ENCODE data around the gene CLN6.
"Not testable (repeated sequence)": the region's sequence is repeated elsewhere in the genome, so short reads cannot be mapped to it uniquely, and the experiment has no call there.

The CLN6 gene

DNA sequence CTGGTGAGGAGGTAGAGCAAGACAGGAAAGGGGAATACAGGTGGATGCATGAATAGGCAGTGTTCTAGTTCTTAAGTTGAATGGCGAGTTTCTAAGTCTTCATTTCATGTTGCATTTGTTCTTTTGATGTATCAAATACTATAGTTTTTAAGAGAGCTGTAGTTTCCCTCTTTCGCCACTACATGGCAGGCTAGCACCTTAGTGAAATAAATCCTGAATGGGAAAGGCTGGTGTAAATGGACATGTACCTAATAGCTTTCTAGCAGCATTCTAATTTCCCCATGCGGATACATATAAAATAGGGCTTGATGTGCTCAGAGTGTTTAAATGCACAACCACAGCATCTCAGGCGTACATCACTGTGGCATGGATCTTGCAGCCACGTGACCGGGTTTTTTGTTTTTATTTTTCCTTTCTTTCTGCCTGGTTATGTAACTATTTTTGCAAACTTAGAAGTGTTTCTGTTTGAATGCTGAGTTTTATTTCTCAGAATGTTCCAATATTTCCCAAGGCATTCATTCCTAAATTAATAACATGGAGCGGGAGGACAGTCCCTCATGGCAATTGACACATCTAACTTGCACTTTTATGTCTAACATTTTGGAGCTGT, 23.5 kb upstream of the CLN6 start:
- peak; percentile 58 for DNase-seq

DNA sequence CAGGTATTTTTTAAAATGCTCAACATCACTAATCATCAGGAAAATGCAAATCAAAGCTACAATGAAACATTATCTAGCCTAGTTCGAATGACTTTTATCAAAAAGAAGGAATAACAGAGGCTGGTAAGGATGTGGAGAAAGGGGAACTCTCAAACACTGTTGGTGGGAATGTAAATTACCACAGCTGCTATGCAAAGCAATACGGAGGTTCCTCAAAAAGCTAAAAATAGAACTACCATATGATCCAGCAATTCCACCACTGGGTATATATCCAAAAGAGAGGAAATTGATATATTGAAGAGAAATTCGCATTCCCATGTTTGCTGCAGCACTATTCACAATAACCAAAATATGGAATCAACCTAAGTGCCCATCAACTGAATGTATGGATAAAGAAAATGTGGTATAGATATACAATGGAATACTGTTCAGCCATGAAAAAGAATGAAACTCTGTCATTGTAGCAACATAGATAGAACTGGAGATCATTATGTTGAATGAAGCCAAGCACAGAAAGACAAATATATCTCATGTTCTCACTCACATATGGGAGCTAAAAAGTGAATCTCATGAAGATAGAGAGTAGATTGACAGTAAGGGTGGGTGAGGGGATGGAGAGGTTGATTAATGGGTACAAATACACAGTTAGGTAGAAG, 19.7 kb upstream of the CLN6 start:
- no peak for DNase-seq

DNA sequence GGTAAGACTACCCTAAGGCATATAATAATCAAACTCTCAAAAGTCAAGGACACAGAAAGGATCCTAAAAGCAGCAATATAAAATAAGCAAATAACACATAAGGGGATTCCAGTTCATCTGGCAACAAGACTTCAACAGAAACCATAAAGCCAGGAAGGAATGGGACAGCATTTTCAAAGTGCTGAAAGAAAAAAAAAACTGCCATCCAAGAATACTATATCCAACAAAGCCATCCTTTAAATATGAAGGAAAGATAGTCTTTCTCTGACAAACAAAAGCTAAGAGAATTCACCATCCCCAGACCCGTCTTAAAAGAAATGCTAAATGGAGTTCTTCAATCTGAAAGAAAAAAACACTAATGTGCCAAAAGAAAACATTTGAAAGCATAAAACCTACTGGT, 14.7 kb upstream of the CLN6 start:
- no peak for DNase-seq

GRCh38 chr15:68241088-68241935, 11.8 kb upstream of the CLN6 start:
- no peak for DNase-seq

GRCh38 chr15:68239025-68239424, 9.5 kb upstream of the CLN6 start:
- no peak for DNase-seq

GRCh38 chr15:68235022-68235421, 5.5 kb upstream of the CLN6 start:
- no peak for DNase-seq

- not testable (repeated sequence) for DNase-seq
Measured at GRCh38 chr15:68234520-68234919, 5.0 kb upstream of the CLN6 start.

DNA sequence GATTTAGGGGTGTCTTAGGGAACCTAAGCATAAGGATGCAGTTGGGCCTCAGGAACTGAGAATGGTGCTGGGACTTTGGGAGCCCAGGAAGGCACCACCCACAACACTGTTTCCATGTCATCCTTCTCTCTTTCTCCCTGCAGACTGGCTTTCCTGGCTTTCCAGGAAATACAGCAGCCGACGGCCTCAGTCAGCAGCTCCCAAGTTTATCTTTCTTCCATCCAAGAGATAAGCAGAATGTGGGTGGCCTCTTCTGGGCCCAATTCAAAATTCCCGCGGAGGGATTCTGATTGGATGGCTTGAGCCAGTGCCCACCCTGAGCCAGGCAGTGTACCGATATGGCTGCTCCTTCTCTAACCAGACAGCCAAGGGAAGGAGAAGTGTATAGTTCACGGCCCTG, 4.5 kb upstream of the CLN6 start:
- no peak for DNase-seq

DNA sequence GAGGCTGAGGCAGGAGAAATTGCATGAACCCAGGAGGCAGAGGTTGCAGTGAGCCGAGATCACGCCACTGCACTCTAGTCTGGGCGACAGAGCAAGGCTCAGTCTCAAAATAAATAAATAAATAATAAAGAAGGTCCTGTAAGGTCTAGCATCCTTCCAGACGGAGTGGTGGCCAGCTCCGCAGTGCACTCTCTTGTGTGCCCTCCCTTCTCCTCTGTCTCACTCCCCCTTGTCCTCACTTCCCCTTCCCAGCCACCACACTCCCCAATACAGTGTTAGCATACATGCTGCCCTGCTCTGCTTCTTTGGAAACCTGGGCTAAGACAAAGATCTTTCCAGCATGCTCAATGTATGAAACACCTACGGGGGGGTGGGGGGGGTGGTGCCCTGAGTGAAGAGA, 3.4 kb upstream of the CLN6 start:
- no peak for DNase-seq

DNA sequence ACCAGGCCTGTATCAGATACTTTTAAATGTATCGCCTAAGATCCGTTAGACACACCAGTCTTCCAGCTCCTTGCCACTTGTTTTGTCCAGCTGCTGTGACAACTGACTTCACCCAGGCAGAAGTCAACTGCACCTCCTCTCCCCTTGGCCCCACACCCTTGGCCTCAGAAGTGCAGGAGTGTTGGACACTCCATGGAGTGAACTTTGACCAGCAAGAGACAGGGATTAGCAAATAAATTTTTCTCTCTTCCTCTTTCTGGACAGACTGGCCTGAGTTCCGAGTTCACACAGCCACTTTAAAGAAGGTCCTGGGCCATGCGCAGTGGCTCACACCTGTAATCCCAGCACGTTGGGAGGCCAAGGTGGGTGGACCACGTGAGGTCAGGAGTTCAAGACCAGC, 2.9 kb upstream of the CLN6 start:
- DNase-seq: no peak

DNA sequence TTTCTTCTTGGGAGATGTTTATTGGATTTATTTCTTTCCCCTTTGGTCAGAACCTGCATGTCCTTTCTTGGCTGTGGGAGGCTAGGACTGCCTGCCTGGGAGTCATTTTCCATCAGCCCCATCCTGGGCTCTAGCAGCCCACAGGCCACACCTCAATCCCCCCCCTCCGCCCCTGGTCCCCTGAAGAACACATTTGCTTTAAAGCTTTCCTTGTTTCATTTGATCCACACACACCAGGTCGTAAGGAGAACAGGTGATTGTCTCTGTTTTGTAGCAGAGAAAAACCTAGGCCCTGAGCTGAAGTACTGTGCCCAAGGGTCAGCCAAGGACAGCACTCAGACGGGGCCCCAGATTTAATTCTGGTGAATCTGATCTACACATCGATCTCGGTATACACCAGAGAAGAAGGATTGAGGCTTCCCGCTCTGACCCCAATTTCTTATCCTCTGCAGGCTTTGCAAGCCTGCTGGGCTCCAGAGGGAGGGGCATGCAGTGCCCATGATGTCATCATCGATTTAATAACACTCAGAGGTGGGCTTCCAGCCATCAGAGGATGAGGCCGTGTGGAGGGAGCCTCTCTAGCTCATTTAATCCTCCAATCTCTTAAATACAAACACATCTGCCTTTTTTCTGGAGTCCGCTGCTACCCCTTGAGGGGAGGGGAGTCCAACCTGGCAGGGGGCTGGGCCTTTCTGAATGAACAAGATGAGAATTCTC, 1.7 kb upstream of the CLN6 start:
- no peak for DNase-seq

- DNase-seq: no peak
Measured at GRCh38 chr15:68230157-68231100, 901 bp upstream of the CLN6 start.

GRCh38 chr15:68228971-68229385, 550 bp downstream of the CLN6 start:
- peak; percentile 18 for DNase-seq

- no peak for DNase-seq
Measured at GRCh38 chr15:68228143-68228970, 1.2 kb downstream of the CLN6 start.

DNA sequence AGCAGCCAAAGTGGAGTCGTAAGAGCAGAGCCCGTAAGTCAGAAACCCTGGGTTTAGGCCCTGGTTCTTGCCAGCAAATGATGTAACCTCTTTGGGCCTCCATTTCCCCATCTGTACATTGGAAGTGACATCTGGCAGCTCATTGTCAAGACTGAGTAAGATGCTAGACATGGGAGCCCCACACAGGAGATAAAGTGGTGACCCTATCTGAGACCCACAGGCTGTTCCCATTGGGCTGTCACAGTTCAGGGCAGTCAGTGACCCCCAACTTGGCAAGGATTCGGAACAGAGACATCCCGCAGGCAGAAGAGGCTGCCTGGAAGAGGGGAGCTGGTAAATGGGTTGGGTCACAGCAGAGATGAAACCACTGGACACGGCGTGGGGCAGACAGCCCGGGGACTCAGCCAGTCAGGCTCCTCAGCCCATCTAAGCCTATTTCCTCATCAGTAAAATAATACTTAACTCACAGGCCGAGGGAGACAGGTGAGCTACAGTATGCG, 1.8 kb downstream of the CLN6 start:
- no peak for DNase-seq

- DNase-seq: not testable (repeated sequence)
Measured at GRCh38 chr15:68225442-68225841, 4.1 kb downstream of the CLN6 start.

DNA sequence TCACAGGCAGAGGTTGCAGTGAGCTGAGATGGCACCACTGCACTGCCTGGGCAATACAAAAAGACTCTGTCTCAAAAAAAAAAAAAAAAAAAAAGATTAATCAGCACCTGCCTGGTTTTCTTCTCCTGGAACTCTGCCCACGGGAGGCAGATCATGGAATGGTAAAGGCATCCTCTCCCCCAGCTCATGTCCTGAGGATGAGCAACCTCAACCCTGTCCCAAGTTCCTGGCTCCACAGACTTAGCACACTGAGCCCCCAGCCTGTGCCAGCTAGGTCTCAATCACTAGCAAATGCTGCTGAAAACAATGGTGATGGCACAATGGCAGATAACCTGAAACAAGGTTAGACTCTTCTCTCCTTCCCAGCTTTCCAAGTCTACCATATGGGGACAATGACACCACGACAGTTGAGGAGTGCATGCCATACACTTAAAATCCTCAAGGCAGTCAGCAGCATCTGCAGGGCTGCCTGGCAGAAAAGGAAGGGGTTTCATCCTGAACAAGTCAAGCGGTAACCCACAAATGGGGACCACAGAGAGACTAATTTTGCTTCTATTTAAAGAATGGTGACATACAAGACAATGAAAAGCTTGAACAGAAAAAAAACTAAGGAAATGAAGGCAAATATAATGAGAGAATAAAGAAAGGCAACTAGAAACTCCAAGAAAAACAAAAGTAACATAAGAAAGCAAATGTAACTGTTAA, 4.8 kb downstream of the CLN6 start:
- DNase-seq: no peak

DNA sequence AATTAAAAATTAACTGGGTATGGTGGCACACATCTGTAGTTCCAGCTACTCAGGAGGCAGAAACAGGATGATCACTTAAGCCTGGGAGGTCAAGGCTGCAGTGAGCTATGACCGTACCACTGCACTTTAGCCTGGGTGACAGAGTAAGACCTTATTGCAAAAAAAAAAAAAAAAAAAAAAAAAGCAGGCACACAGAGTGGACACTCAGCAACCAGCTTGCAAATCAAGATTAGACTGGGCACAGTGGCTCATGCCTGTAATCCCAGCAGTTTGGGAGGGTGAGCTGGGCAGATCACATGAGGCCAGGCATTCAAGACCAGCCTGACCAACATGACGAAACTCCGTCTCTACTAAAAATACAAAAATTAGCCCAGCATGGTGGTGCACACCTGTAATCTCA, 5.4 kb downstream of the CLN6 start:
- no peak for DNase-seq

GRCh38 chr15:68223171-68223570, 6.4 kb downstream of the CLN6 start:
- DNase-seq: no peak

DNA sequence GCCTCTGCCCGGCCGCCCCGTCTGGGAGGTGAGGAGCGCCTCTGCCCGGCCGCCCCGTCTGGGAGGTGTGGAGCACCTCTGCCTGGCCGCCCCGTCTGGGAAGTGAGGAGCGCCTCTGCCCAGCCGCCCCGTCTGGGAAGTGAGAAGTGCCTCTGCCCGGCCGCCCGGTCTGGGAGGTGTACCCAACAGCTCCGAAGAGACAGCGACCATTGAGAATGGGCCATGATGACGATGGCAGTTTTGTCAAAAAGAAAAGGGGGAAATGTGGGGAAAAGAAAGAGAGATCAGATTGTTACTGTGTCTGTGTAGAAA, 7.1 kb downstream of the CLN6 start:
- not testable (repeated sequence) for DNase-seq

All from activated CD4-positive, alpha-beta T cell treated with anti-CD3 and anti-CD28 coated beads, Interleukin-2, amount 50 U/mL, for 16 hours (primary cell).